Choroid plexus epithelial cell (primary cell): ENCODE measurements around the gene COL1A1.

Experiments used
- DNase-seq: peaks from one replicate; pipeline ENCODE4 v3.0.0-alpha.2; 2010; ENCODE audit warnings: low read depth
- H3K4me3 ChIP-seq: 2 replicates; pipeline ENCODE4 v1.5.1; 2011; ENCODE audit warnings: low read depth, mild to moderate bottlenecking, control low read depth, low read length, moderate library complexity
- TF ChIP-seq, protein P1 (sequence below): conservative IDR thresholded peaks from 2 replicates; pipeline ENCODE4 v1.5.1; 2011; ENCODE audit warnings: low read depth, mild to moderate bottlenecking, control low read depth, inconsistent platforms, low read length, moderate library complexity

COL1A1 gene

DNA sequence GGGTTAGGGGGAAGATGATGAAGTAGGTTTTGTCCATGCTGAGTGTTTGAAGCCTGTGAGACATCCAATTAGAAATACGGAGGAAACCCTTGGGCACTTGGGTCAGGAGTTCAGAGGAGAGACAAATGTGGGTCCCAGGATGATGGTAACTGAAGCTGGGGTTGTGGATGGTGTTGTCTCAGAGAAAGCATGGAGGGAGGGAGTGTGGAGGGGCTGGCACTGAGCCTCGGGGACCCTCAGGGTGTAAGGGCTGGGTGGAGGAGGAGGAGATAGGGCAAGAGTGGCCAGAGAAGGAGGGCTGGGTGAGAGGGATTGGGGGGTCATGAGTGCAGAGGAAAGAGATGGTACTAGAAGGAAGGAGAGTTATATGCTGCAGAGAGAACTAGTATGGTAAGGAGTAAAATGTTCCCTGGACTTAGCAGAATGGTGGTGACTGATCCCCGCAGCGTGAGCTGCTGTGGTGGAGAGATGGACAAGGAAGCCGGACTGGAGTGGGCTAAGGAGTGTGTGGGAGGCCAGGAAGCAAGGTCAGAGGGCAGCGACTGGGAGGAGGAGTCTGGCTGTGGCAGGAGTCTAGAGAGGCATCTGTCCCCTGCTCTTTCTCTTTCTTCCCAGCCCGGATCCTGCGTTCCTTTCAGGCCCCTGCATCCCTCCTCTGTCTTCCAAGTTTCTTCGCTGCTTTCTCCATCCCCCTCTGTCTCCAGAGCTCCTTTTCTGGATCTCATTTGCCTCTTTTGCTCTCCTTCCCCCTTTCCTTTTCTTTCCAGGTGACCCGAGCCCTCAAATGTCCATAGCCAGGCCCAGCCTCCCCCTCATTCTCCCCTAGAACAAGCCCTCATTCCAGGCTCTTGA, 3.9 kb upstream of the COL1A1 start:
- TF ChIP-seq, protein P1, sequence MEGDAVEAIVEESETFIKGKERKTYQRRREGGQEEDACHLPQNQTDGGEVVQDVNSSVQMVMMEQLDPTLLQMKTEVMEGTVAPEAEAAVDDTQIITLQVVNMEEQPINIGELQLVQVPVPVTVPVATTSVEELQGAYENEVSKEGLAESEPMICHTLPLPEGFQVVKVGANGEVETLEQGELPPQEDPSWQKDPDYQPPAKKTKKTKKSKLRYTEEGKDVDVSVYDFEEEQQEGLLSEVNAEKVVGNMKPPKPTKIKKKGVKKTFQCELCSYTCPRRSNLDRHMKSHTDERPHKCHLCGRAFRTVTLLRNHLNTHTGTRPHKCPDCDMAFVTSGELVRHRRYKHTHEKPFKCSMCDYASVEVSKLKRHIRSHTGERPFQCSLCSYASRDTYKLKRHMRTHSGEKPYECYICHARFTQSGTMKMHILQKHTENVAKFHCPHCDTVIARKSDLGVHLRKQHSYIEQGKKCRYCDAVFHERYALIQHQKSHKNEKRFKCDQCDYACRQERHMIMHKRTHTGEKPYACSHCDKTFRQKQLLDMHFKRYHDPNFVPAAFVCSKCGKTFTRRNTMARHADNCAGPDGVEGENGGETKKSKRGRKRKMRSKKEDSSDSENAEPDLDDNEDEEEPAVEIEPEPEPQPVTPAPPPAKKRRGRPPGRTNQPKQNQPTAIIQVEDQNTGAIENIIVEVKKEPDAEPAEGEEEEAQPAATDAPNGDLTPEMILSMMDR, result no peak
- no peak overlapping the region for H3K4me3 ChIP-seq
- DNase-seq, result peak; percentile 60

DNA sequence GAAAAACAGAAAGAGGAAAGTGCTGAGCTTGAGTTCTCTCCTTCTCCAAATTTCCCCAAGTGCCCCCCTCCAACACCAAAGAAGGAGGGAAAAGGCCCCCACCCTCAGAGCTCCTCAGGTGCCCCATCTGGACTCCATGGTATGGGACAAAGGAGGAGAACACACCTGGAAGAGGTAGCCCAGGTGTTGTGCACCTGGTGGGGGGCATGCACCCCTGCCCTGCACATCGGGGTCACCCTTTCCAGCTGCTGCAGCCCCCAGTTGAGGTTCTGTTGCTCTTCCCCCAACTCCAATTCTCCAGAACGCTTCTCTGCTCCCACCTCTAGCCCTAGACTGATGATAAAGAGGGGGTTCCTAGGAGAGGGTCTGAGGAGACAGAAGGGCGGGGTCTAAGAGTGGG, 3.0 kb upstream of the COL1A1 start:
- TF ChIP-seq, protein P1, result no peak
- no peak overlapping the region for H3K4me3 ChIP-seq
- no peak for DNase-seq

DNA sequence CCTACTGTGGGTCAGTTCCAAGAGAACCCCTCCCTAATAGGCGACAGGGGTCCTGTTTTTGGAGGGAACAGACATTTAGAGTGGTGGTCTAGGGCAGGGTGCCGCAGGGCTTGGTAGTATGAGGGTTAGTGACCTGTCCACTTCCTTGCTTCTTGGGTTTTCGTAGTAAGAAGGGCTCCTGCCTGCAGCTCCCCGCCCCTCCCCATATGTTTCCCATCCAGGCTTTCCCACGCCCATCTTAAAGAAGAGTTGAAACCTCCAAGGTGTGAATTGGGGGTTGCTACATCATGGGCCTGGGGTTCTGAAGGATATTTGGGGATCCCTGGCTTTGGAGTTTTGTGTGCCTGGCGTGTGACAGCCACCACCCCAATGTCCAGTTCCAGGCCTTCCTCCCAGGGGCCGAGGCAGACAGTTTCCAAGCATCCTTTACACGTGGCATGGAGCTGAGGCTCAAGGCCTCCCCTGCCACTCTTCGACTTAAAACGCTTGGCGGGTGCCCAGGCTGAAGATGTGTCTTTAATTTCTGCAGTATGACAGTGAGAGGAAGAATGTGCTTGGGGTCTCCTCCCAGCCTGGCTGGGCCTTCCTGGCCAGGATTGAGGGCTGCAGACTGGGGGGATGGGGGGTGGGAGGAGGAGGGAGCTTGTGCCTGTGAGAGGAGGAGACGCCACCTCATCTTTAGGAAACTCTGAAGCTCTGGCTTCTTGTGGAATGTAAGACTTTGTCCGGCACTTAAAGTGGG, 2.3 kb upstream of the COL1A1 start:
- TF ChIP-seq, protein P1, result no peak
- no peak overlapping the region for H3K4me3 ChIP-seq
- DNase-seq, result peak; percentile 62

DNA sequence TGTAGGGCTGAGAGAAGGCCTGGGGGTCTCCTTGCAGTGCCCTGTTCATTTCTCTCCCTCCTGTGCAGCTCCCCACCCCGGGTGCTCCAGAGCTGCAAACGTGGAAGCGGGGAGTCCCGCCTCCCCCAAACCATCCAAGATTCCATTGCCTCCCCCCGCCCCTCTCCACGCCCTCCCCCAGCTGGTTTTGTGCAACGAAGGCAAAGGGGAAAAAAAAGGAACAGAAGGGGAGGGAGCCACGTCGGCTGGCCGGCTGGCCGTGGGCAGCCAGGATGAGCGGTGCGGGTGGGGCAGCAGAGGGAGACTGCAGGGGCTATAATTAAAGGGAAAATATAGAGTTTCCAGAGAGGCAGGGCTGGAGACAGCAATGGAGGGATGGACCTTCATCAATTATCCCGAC, 1.7 kb upstream of the COL1A1 start:
- DNase-seq, result no peak
- TF ChIP-seq, protein P1, result no peak
- no peak overlapping the region for H3K4me3 ChIP-seq

DNA sequence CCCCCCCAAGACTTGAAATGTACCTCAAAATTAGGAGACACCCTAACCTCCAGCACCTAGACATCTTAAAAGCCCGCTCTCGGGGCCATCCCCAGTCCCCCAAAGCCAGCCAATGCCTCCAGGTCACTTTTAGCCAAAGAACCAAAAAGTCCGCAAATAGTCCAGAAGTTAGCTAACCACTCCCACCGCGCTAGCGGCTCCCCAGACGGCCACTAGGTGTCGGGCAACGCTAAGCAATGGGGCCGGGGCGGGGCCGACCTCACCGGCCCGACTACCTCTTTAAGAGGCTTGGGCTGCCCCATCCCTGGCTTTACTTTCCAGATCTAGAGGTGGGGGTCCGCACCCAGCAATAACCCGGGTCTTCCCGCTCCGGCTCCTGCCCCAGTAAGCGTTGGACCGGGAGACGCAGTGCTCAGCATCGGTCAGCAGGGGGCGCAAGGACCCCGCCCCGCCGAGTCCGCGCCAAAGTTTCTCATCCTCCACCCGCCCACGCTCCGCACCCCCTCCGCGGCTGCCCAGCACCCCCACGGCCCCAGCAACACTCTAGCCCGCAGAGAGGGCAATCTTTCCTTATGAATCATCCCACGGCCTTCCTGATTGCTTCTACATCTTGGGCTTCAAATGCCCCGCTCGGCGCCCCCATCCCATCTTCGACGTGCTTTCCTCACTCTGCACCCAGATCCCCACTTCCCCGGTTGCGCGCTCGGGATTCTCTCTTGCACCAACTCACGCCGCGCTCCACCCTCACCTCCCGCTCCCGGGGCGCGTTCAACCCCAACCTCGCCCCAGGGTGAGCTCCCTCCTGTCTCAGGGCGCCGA, 765 bp downstream of the COL1A1 start:
- peak overlapping the region; percentile 98 for H3K4me3 ChIP-seq
- peak; percentile 96 for DNase-seq
- TF ChIP-seq, protein P1, result peak; percentile 80

DNA sequence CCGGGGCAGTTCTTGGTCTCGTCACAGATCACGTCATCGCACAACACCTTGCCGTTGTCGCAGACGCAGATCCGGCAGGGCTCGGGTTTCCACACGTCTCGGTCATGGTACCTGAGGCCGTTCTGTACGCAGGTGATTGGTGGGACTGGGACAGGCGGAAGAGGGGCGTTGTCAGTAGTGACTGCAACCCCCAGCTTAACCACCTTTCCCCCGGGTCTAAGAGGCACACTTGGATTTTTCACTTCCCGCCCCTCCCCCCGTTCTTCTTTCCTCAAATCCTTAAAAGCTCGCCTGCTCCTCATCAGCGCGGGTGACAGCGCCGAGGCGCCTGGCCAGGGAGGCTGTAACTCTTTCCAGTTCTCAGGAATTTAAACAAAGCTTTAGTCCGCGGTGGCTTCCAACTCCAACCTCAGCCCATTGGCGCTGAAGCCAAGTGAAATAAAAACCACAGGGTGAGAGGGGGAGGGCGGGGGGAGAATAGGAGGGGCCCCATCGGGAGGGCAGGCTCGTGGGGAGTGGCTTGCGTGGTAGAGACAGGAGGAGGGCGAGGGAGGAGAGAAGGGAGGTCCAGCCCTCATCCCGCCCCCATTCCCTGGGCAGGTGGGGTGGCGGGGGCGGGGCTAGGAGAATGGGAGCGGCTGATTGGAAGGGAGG, 1.5 kb downstream of the COL1A1 start:
- peak overlapping the region; percentile 98 for H3K4me3 ChIP-seq
- TF ChIP-seq, protein P1, result no peak
- DNase-seq, result peak; percentile 99
